ENCODE measurements around the gene LILRA2.

DNA sequence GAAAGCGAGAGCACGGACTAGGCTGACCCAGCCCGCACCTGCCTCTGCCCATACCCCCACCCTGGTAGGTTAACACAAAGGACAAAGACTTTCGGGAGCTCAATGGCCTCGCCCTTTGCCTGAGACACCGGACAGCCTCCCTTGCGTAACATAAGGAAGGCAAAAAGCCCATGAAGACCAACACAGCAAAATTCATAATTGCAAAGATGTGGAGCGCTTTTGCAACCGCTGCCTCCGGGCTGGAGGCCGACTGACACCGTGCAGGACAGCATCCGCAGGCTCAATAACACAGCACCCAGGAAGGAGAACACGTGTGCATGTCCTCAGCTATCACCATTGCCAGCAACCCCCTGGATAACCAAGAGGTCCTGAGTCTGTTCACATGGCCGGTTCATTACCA, 35.2 kb downstream of the LILRA2 start:
- no peak for TF ChIP-seq OSR1 (CRISPR knock-in tag; IDR thresholded peaks at IDR 0.05)
- no peak for TF ChIP-seq GLIS3 (CRISPR knock-in tag; IDR thresholded peaks at IDR 0.05)
- TF ChIP-seq, protein P1, sequence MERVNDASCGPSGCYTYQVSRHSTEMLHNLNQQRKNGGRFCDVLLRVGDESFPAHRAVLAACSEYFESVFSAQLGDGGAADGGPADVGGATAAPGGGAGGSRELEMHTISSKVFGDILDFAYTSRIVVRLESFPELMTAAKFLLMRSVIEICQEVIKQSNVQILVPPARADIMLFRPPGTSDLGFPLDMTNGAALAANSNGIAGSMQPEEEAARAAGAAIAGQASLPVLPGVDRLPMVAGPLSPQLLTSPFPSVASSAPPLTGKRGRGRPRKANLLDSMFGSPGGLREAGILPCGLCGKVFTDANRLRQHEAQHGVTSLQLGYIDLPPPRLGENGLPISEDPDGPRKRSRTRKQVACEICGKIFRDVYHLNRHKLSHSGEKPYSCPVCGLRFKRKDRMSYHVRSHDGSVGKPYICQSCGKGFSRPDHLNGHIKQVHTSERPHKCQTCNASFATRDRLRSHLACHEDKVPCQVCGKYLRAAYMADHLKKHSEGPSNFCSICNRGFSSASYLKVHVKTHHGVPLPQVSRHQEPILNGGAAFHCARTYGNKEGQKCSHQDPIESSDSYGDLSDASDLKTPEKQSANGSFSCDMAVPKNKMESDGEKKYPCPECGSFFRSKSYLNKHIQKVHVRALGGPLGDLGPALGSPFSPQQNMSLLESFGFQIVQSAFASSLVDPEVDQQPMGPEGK (CRISPR knock-in tag; IDR thresholded peaks at IDR 0.05; ENCODE audit: borderline replicate concordance), result no peak
- TF ChIP-seq PPARA (CRISPR knock-in tag; IDR thresholded peaks at IDR 0.05; ENCODE audit: borderline replicate concordance), result no peak
- TF ChIP-seq TCF4 (CRISPR knock-in tag; IDR thresholded peaks at IDR 0.05; ENCODE audit: borderline replicate concordance), result no peak

All from SK-N-SH treated with all-trans-retinoic acid at 6 μM for 48 hours (cell line).